Activated CD4-positive, alpha-beta T cell treated with anti-CD3 and anti-CD28 coated beads, Interleukin-2, amount 10 ng/mL, durations not matched to agents 7 days and 5 days (primary cell): ENCODE measurements around the gene ING5. TPM values are rescaled to one million over a fixed set of nuclear protein-coding genes. Genes with fewer than 3 reads are reported as not detected.

Experiments used
- CTCF ChIA-PET: fragments of 350-600 bp; sonication (Branson Sonifier 250); formaldehyde crosslinking; loops from one replicate; lab custom pipeline; 2021; ENCODE audit warnings: antibody characterized with exemption; lab: Charles Lee
- POLR2A ChIA-PET: fragments of 350-600 bp; sonication (Branson Sonifier 250); formaldehyde crosslinking; loops from one replicate; lab custom pipeline; 2021; ENCODE audit warnings: antibody characterized with exemption; lab: Charles Lee
- DNase-seq: peaks from one replicate; pipeline ENCODE4 v3.0.0-alpha.2; 2020
- H3K27ac Mint-ChIP-seq: one replicate; pipeline ENCODE4 v1.8.0; 2021; ENCODE audit warnings: mild to moderate bottlenecking, moderate library complexity, mixed read lengths
- H3K27me3 Mint-ChIP-seq: one replicate; pipeline ENCODE4 v1.8.0; 2021; ENCODE audit warnings: mixed read lengths
- H3K36me3 Mint-ChIP-seq: one replicate; pipeline ENCODE4 v1.8.0; 2021; ENCODE audit warnings: low read depth, mixed read lengths
- H3K4me1 Mint-ChIP-seq: one replicate; pipeline ENCODE4 v1.8.0; 2021; ENCODE audit warnings: mixed read lengths
- H3K4me3 Mint-ChIP-seq: one replicate; pipeline ENCODE4 v1.8.0; 2021; ENCODE audit warnings: mild to moderate bottlenecking, moderate library complexity, mixed read lengths
- H3K9me3 Mint-ChIP-seq: one replicate; pipeline ENCODE4 v1.8.0; 2021; ENCODE audit warnings: mixed read lengths
- total RNA-seq, 2 experiments: library from RNA; stranded (reverse); gene quantifications; one replicate each; pipeline ENCODE4 v1.2.3, GENCODE V29; 2021

The ING5 gene
- total RNA-seq, 2 experiments from 2014 or later, result 39.9 to 45.4 TPM

DNA sequence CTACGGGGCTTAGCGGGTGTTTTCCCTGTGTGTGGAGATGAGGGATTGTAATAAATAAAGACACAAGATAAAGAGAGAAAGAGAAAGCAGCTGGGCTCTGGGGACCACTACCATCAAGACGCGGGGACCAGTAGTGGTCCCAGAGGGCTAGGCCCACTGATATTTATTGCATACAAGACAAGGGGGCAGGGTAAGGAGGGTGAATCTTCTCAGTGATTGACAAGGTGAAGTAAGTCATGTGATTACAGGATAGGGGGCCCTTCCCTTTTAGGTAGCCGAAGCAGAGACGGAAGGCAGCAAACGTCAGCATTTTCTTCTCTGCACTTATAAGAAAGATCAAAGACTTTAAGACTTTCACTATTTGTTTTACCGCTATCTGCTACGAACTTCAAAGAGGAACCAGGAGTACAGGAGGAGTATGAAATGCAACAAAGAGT, 70.2 kb downstream of the ING5 start:
- ChIA-PET POLR2A (no interaction called here), CTCF (interaction anchor here (1.0 kb wide), 1 partner anchor 36 kb away, joined by 3 read pairs; the partner anchor contains the start of gene NEU4)
- DNase-seq, result peak; percentile 36
- Mint-ChIP-seq H3K27ac (peak overlapping the region; percentile 42), H3K9me3 (no peaks in the 10 kb centered on the region), H3K27me3 (no peaks in the 10 kb centered on the region), H3K36me3 (no peaks in the 10 kb centered on the region), H3K4me3 (no peak overlapping the region), H3K4me1 (peaks cover 9% of the 10 kb centered on the region)

GRCh38 chr2:241773511-241774418, 71.9 kb downstream of the ING5 start:
- DNase-seq, result no peak
- Mint-ChIP-seq H3K9me3 (no peaks in the 10 kb centered on the region), H3K4me1 (peaks cover 9% of the 10 kb centered on the region), H3K27ac (no peak overlapping the region), H3K4me3 (no peak overlapping the region), H3K27me3 (no peaks in the 10 kb centered on the region), H3K36me3 (no peaks in the 10 kb centered on the region)
- ChIA-PET CTCF (interaction anchor here (1.0 to 1.3 kb wide), 3 partner anchors 10 to 67 kb away, joined by 3 read pairs; no protein-coding TSS in a partner anchor), POLR2A (no interaction called here)

DNA sequence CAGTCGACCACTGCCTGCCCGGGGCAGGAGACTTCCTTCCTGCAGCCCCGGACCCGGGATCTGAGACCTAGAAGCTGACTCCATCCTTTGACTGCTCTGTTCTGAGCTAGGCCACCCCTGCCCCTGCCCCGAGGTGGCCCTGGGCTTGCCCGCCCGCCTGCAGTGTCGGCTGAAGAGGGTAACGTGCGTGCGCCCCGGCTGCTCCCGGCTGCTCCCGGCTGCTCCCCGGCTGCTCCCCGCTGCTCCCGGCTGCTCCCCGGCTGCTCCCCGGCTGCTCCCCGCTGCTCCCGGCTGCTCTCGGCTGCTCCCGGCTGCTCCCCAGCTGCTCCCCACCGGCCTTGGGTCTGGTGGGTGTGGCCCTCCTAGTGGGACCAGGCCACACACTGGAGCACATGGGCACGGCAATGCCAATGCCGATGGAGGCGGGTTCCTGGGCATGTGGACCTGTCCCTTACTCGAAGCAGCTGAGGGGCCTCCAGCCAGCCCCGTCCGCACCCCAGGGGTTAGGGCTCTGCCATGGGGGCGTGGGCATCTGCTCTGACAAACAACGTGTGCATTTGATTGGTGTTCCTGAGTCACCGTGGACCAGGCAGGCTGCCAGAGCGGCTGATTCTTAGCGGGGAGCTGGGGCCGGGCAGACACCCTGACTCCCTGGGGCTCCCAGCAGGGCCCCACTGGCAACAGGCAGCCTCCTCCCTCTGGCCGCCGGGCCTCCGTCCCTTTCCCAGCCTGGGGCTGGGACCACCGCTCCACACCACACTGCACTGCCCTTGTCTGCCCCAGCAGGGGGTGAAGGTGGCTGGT, 72.8 kb downstream of the ING5 start:
- Mint-ChIP-seq H3K9me3 (no peaks in the 10 kb centered on the region), H3K36me3 (no peaks in the 10 kb centered on the region), H3K4me3 (no peak overlapping the region), H3K27me3 (peaks cover 2% of the 10 kb centered on the region), H3K27ac (no peak overlapping the region), H3K4me1 (peaks cover 9% of the 10 kb centered on the region)
- CTCF ChIA-PET, result interaction anchor here (1.0 kb wide), 1 partner anchor 66 kb away, joined by 3 read pairs; no protein-coding TSS in a partner anchor
- no peak for DNase-seq
- POLR2A ChIA-PET, result no interaction called here

DNA sequence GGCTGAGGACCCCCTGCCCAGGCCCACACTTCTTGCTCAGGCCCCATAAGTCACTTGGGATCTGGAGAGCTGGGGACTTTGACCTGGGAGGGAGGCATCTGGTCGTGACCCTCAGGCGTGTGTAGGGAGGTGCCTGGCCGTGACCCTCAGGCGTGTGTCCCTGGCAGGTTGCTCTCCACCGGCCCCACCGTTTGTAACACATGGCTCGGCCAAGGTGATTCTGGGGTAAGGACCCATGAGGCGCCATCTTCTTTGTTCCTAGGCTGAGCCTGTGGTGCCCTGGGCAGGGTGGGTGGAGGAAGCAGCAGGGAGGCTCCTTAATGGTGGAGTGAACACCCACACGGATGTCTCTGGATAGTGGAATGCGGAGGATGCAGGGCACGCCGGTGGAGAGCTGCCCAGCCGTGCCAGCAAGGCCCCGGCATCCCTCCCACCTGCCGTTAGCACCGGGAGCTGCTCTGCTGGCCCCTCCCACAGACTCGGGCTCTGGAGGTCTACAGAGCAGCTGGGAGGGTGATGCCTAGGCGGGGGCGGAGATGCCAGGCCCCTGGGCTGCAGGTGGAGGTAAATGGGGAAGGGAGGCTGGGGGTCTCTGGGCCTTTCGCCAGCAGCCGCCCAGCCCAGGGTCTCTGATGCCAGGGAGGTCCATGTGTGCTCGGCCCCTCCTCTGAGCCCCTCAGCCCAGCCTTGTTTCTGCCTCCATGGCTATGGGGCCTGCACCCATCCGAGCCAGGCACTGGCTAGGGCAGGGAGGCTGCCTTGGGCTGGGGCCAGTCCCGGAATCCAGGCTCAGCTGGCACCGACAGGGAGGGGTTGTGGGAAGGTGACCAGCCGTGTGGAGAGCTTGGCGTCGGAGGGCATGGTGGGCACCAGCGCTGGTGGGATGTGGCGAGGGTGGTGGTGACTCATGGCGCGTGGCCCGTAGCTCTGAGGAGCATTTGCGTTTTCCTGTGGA, 73.7 kb downstream of the ING5 start:
- H3K4me3 Mint-ChIP-seq, result no peak overlapping the region
- H3K27me3 Mint-ChIP-seq, result peaks cover 2% of the 10 kb centered on the region
- no peaks in the 10 kb centered on the region for H3K9me3 Mint-ChIP-seq
- DNase-seq, result no peak
- peaks cover 9% of the 10 kb centered on the region for H3K4me1 Mint-ChIP-seq
- ChIA-PET POLR2A (no interaction called here), CTCF (interaction anchor here (1.0 kb wide), 1 partner anchor 65 kb away, joined by 3 read pairs; no protein-coding TSS in a partner anchor)
- no peaks in the 10 kb centered on the region for H3K36me3 Mint-ChIP-seq
- no peak overlapping the region for H3K27ac Mint-ChIP-seq

GRCh38 chr2:241776336-241777169, 74.7 kb downstream of the ING5 start, which contains the start of gene GAL3ST2:
Gene GAL3ST2, plus strand, starts transcription at chr2:241776822. Its CDS starts 134 bp downstream, at chr2:241776956.
- ChIA-PET CTCF (no interaction called here), POLR2A (no interaction called here)
- DNase-seq, result no peak
- Mint-ChIP-seq H3K27ac (no peak within 1 kb of the TSS), H3K27me3 (peaks cover 2% of the 10 kb centered on the region), H3K36me3 (no peaks in the 10 kb centered on the region), H3K4me3 (no peak within 1 kb of the TSS), H3K4me1 (peaks cover 9% of the 10 kb centered on the region), H3K9me3 (no peaks in the 10 kb centered on the region)

- no peak for DNase-seq
- CTCF ChIA-PET, result no interaction called here
- H3K36me3 Mint-ChIP-seq, result no peaks in the 10 kb centered on the region
Measured at GRCh38 chr2:241777170-241777685, 75.4 kb downstream of the ING5 start.

DNA sequence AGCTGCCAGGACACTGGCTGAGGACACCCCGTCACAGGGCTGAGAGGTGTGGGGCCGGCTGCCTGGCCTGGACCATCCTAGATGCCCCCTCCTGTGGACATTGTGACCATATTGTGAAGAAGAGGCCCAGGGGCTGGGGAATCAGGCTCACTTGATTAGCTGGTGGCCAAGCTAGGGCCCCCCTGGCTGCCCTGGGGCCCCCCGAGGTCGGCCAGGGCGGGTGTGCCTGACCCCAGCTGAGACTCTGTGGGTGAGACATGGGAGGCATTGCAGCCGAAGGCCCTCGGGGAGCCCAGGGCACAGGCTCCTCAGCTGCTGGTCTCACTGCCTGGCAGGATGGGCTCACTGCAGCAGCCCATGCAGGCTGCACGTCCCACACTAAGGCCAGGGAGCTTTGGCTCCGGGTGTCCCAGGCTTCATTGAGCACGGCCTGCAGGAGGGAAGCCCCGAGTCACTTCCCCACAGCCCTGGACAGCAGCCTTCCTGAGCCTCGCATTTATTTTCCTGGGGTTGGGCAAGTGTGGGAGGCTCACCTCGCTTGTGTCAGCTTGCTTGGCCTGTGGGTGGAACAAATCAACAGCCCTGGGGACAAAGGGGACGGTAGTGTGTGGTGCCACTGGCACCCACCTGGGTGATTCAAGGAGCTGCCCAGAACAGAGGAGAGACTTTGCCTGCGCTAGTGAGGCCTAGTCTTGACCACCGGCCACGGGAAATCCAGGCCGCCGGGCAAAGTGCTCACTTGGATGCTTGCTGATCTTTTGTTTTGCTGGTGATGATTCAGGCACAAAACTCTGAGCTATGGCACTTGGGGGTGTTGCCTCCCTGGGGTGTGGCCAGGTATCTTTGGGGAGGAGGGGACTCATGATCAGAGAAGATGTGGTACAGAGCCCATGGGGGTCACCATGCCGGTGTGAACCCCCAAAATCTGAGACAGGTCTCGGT, 76.1 kb downstream of the ING5 start:
- Mint-ChIP-seq H3K9me3 (peaks cover 3% of the 10 kb centered on the region), H3K36me3 (no peaks in the 10 kb centered on the region), H3K27ac (no peak overlapping the region), H3K27me3 (peaks cover 2% of the 10 kb centered on the region), H3K4me1 (no peaks in the 10 kb centered on the region), H3K4me3 (no peak overlapping the region)
- CTCF ChIA-PET, result interaction anchor here (0.6 to 1.0 kb wide), 2 partner anchors 9 to 97 kb away, joined by 3 to 4 read pairs; no protein-coding TSS in a partner anchor
- DNase-seq, result no peak
- POLR2A ChIA-PET, result no interaction called here

More at GRCh38 chr2:241777170-241777685, 75.4 kb downstream of the ING5 start:
- no peak overlapping the region for H3K4me3 Mint-ChIP-seq
- peaks cover 4% of the 10 kb centered on the region for H3K4me1 Mint-ChIP-seq
- no peaks in the 10 kb centered on the region for H3K9me3 Mint-ChIP-seq
- POLR2A ChIA-PET, result no interaction called here
- H3K27me3 Mint-ChIP-seq, result peaks cover 2% of the 10 kb centered on the region
- no peak overlapping the region for H3K27ac Mint-ChIP-seq

Other genes with a start within 250 kb of the ING5 start
- gene STK25, start 193.5 kb upstream of the ING5 start, total RNA-seq, result 100 to 1,000 TPM; 133 to 135 TPM
- gene BOK, start 143.3 kb upstream of the ING5 start, total RNA-seq, result not detected
- 10 to 100 TPM; 35.4 to 37.0 TPM for gene THAP4, start 64.9 kb upstream of the ING5 start, total RNA-seq
- gene ATG4B, start 64.3 kb upstream of the ING5 start, total RNA-seq, result 10 to 100 TPM; 75.0 to 88.3 TPM
- 10 to 100 TPM; 79.7 to 87.0 TPM for gene DTYMK, start 15.2 kb upstream of the ING5 start, total RNA-seq
- 10 to 100 TPM; 18.5 to 29.2 TPM for gene D2HGDH, start 32.6 kb downstream of the ING5 start, total RNA-seq
- not detected for gene GAL3ST2, start 74.8 kb downstream of the ING5 start, total RNA-seq
- under 1 TPM in 1 of 2 experiments, not detected in 1; 0.37 TPM for gene NEU4, start 107.2 kb downstream of the ING5 start, total RNA-seq
- 1 to 10 TPM; 4.7 to 4.9 TPM for gene PDCD1, start 156.9 kb downstream of the ING5 start, total RNA-seq
- gene RTP5, start 167.7 kb downstream of the ING5 start, total RNA-seq, result not detected